Esophagus squamous epithelium (tissue), 5 donors: ENCODE data around the gene ARHGEF17. TPM values are rescaled to one million over a fixed set of nuclear protein-coding genes. Genes with fewer than 3 reads are reported as not detected.
A peak's percentile ranks its signal among the peaks of the same experiment; 100 is the strongest.

Experiments used
- DNase-seq: peaks from one replicate; lab custom pipeline; 2025; lab: John Stamatoyannopoulos, UW
- H3K27ac ChIP-seq, 4 donors: fragments of 200-600 bp; sonication (generic); one replicate each; pipeline ENCODE4 v1.5.1; 2016 to 2019; ENCODE audit warnings: mild to moderate bottlenecking in 1 of 4
- H3K27me3 ChIP-seq, 4 donors: fragments of 200-600 bp; sonication (generic); 1 replicate in 3 of 4; 2 replicates in 1 of 4; pipeline versions ENCODE4 v1.5.1 to v1.6.0; 2017 to 2021; ENCODE audit warnings: antibody characterized with exemption in 1 of 4
- H3K36me3 ChIP-seq, 3 donors: fragments of 200-600 bp; sonication (generic); one replicate each; pipeline ENCODE4 v1.5.1; 2016 to 2019
- H3K4me1 ChIP-seq, 3 donors: fragments of 200-600 bp; sonication (generic); one replicate each; pipeline ENCODE4 v1.5.1; 2017 to 2019
- H3K4me3 ChIP-seq, 4 donors: fragments of 200-600 bp; sonication (generic); 1 replicate in 3 of 4; 2 replicates in 1 of 4; pipeline ENCODE4 v1.5.1; 2016 to 2019; ENCODE audit warnings: mild to moderate bottlenecking in 2 of 4, moderate library complexity in 1 of 4
- H3K9me3 ChIP-seq, 3 donors: fragments of 200-600 bp; sonication (generic); one replicate each; pipeline ENCODE4 v1.5.1; 2016 to 2019
- POLR2A ChIP-seq, 4 donors: fragments of 450-650 bp; IDR thresholded peaks; one replicate each; pipeline ENCODE4 v1.6.1; 2017; ENCODE audit warnings: antibody characterized with exemption in 4 of 4, mild to moderate bottlenecking in 4 of 4, moderate library complexity in 3 of 4
- WGBS, 2 donors: methylation state at CpG; one replicate each; pipeline ENCODE4 v1.1.5; 2018; 5-methylcytosine and 5-hydroxymethylcytosine counted together
- intact Hi-C: fragments of 100-400 bp; cut with DNase I; formaldehyde crosslinking; loops from one replicate; pipeline ENCODE4 v1.15.0; 2022
- total RNA-seq, 4 donors: library from RNA; depleted of rRNA; stranded (reverse); fragments of >200 nt; gene quantifications; one replicate each; pipeline ENCODE4 v1.1.0, GENCODE V29; 2016
- TF ChIP-seq, protein P1 (sequence below), 6 experiments: fragments of 450-650 bp in 4 of 6; fragments of 200-600 bp in 2 of 6; sonication (generic) in 2 of 6; IDR thresholded peaks; one replicate each; pipeline ENCODE4 v1.5.1; 2016 to 2019; ENCODE audit warnings: antibody characterized with exemption in 6 of 6, mild to moderate bottlenecking in 4 of 6, moderate library complexity in 4 of 6
- donor health status: DM: yes; HTN: yes; CAD: no.

ARHGEF17 gene
- total RNA-seq, 4 donors from 2014 or later = 3.2 to 23.1 (median 5.4) TPM

- no peak for DNase-seq
- 39 to 73% methylated on average over 2 to 4 of the region's 4 CpGs for WGBS, 2 donors
- peak overlapping the region in 1 of 4 donors; percentile 15 for H3K4me3 ChIP-seq
Measured at GRCh38 chr11:73317373-73317772, 9.3 kb downstream of the ARHGEF17 start.

DNA sequence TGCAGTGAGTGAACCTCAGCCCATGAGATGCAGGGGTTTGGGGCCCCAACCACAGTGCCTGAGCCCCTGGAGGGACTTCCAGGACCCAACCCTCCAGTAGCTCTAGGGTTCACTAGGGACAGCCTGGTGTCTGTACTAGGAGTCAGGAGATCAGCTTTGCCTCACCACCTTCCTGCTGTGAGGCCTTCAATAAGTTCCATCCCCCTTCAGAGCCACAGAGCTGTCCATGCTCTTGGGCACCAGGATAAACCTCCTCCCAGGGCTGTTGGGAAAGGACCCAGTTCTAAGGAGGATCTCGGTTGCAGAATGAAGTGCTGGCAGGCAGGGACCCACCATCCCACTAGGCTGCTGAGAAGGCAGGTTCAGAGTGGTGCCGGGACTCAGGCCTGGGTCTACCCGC, 9.7 kb downstream of the ARHGEF17 start:
- TF ChIP-seq POLR2A (IDR thresholded peaks at IDR 0.05) = no peak
- TF ChIP-seq, protein P1, sequence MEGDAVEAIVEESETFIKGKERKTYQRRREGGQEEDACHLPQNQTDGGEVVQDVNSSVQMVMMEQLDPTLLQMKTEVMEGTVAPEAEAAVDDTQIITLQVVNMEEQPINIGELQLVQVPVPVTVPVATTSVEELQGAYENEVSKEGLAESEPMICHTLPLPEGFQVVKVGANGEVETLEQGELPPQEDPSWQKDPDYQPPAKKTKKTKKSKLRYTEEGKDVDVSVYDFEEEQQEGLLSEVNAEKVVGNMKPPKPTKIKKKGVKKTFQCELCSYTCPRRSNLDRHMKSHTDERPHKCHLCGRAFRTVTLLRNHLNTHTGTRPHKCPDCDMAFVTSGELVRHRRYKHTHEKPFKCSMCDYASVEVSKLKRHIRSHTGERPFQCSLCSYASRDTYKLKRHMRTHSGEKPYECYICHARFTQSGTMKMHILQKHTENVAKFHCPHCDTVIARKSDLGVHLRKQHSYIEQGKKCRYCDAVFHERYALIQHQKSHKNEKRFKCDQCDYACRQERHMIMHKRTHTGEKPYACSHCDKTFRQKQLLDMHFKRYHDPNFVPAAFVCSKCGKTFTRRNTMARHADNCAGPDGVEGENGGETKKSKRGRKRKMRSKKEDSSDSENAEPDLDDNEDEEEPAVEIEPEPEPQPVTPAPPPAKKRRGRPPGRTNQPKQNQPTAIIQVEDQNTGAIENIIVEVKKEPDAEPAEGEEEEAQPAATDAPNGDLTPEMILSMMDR (IDR thresholded peaks at IDR 0.05) = no peak
- peak overlapping the region; percentile 42 to 90 (median 86) for H3K27ac ChIP-seq
- WGBS, 2 donors = 49% methylated on average over 3 of the region's 3 CpGs; no CpG with 5 or more reads in 1 of the 2 donors
- no peak for DNase-seq
- H3K36me3 ChIP-seq = no peaks in the 10 kb centered on the region
- intact Hi-C loops = no loop called here
- H3K9me3 ChIP-seq = no peaks in the 10 kb centered on the region
- no peak overlapping the region for H3K4me3 ChIP-seq
- peaks cover 37 to 100% (median 78%) of the 10 kb centered on the region in 3 donors for H3K4me1 ChIP-seq
- H3K27me3 ChIP-seq = no peaks in the 10 kb centered on the region

More at GRCh38 chr11:73317373-73317772, 9.3 kb downstream of the ARHGEF17 start:
- H3K4me1 ChIP-seq = peaks cover 37 to 100% (median 76%) of the 10 kb centered on the region in 3 donors
- TF ChIP-seq, protein P1 (IDR thresholded peaks at IDR 0.05) = no peak
- TF ChIP-seq POLR2A (IDR thresholded peaks at IDR 0.05) = no peak
- no peaks in the 10 kb centered on the region for H3K9me3 ChIP-seq
- peak overlapping the region; percentile 42 to 90 (median 86) for H3K27ac ChIP-seq
- no peaks in the 10 kb centered on the region for H3K36me3 ChIP-seq
- intact Hi-C loops = no loop called here
- no peaks in the 10 kb centered on the region for H3K27me3 ChIP-seq

- WGBS, 2 donors = 40 to 44% methylated on average over 6 to 8 of the region's 8 CpGs
- Histone ChIP-seq H3K27ac (peak overlapping the region in 3 of 4 donors; percentile 85 to 90 (median 86)), H3K4me1 (peaks cover 44 to 100% (median 80%) of the 10 kb centered on the region in 3 donors)
Measured at GRCh38 chr11:73318501-73319011, 10.5 kb downstream of the ARHGEF17 start.

GRCh38 chr11:73320763-73321603, 12.9 kb downstream of the ARHGEF17 start:
- no peaks in the 10 kb centered on the region for H3K36me3 ChIP-seq
- no peaks in the 10 kb centered on the region for H3K9me3 ChIP-seq
- intact Hi-C loops = no loop called here
- H3K27ac ChIP-seq = peak overlapping the region; percentile 1 to 91 (median 84)
- TF ChIP-seq, protein P1 (IDR thresholded peaks at IDR 0.05) = no peak
- TF ChIP-seq POLR2A (IDR thresholded peaks at IDR 0.05) = no peak
- DNase-seq = no peak
- H3K27me3 ChIP-seq = no peaks in the 10 kb centered on the region
- no peak overlapping the region for H3K4me3 ChIP-seq
- H3K4me1 ChIP-seq = peaks cover 53 to 100% (median 88%) of the 10 kb centered on the region in 3 donors
- 22 to 39% methylated on average over 3 to 4 of the region's 10 CpGs for WGBS, 2 donors

More at GRCh38 chr11:73318501-73319011, 10.5 kb downstream of the ARHGEF17 start:
- no peak for TF ChIP-seq POLR2A (IDR thresholded peaks at IDR 0.05)
- TF ChIP-seq, protein P1 (IDR thresholded peaks at IDR 0.05) = no peak
- intact Hi-C loops = no loop called here
- no peaks in the 10 kb centered on the region for H3K27me3 ChIP-seq
- no peak overlapping the region for H3K4me3 ChIP-seq
- H3K9me3 ChIP-seq = no peaks in the 10 kb centered on the region
- no peaks in the 10 kb centered on the region for H3K36me3 ChIP-seq
- no peak for DNase-seq
